ENCODE results near the gene PPIF.

DNA sequence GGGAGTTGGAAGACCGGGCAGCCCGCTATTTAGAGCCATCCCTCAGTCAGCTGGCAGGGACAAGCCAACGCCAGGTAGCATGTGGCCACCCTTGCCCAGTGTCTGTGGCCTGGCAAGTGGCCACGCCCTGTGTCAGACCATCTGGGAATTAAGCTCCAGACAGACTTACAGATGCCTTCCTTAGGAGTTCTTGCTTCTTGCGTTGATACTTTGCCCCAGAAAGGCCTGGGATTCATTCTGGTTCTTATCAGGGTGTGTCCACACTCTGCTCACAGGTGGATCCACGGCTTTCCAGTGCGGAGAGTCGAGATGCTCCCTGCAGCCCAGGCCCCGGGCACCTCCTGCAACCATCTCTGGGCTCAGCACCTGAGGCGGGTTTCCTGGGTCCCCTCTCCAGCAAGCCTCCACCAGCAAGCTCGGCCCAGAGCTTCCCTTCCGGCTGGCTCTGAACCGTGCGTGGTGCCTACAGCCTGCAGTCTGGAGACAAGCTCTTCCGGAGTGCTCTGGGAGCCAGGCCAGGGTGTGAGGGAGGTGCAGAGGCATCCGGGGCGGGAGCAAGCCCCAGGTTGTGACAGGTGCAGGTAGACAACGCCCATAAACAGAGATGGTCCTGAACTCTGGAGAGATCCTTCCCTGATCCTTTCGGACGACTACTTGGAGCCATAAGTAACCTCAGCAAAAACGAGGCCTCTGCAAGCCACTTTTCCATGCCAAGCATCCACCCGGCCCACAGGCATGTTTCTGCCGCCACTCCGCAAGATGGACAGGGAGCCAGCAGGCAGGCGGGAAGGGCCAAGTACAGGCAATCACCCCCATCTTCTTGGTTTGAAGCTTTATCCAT, 32.3 kb upstream of the PPIF start:
- TF ChIP-seq, protein P1, sequence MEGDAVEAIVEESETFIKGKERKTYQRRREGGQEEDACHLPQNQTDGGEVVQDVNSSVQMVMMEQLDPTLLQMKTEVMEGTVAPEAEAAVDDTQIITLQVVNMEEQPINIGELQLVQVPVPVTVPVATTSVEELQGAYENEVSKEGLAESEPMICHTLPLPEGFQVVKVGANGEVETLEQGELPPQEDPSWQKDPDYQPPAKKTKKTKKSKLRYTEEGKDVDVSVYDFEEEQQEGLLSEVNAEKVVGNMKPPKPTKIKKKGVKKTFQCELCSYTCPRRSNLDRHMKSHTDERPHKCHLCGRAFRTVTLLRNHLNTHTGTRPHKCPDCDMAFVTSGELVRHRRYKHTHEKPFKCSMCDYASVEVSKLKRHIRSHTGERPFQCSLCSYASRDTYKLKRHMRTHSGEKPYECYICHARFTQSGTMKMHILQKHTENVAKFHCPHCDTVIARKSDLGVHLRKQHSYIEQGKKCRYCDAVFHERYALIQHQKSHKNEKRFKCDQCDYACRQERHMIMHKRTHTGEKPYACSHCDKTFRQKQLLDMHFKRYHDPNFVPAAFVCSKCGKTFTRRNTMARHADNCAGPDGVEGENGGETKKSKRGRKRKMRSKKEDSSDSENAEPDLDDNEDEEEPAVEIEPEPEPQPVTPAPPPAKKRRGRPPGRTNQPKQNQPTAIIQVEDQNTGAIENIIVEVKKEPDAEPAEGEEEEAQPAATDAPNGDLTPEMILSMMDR (IDR thresholded peaks at IDR 0.05; ENCODE audit: low read depth, low read length, poor library complexity, severe bottlenecking), result no peak
- TF ChIP-seq EZH2phosphoT487 (IDR thresholded peaks at IDR 0.05; ENCODE audit: borderline replicate concordance, low read length), result no peak
